GM19397 (cell line): ENCODE results near the gene OTUD4.
"Not testable (repeated sequence)": the region's sequence is repeated elsewhere in the genome, so short reads cannot be mapped to it uniquely, and the experiment has no call there.

Experiments used
- ATAC-seq: cut with Tn5 transposase; IDR thresholded peaks from one replicate; pipeline ENCODE4 v1.9.1; 2021; ENCODE audit warnings: mild to moderate bottlenecking, moderate library complexity; ENCODE audit not compliant: unreplicated experiment

Gene OTUD4

DNA sequence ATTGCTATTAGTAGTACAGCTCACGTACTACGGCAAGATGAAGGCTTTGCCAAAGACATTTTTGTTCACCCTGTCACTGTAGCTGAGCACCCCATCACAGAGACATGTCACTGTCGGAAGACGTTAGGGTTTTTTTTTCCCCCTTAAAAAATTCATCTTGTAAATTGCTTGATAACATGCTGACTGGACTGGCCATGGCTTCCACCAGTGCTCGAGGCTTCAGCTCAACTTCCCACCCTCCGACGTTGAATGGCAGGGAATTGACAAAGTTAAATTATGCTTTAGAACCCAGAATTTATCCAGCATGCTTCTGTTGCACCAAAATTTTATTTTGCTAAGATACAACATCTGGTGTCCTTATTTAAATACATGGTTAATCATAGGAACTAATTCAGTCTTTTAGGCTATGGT lies 707 bp upstream of the OTUD4 start:
- ATAC-seq = no peak

DNA sequence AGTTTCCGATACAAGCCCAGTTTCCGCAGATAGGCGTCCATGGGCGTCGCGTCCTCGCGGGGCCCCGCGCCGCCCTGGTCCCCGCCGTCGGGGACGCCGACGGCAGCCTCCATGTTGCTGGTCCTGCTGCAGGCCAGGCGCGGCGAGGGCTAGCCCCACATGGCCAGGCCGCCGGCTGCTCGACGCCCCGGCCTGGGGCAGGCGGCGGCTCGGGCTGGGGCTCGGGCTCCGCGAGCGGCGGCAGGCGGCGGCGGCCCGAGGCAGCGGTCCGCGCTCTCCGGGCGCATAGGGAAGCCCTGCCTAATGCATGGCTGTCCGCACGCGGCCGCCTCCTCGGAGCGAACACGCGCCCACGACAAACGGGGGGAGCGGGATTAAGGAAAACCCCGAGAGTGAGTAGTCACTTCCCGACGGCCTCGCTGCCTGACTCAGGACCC lies 510 bp downstream of the OTUD4 start:
- ATAC-seq = peak; percentile 31

DNA sequence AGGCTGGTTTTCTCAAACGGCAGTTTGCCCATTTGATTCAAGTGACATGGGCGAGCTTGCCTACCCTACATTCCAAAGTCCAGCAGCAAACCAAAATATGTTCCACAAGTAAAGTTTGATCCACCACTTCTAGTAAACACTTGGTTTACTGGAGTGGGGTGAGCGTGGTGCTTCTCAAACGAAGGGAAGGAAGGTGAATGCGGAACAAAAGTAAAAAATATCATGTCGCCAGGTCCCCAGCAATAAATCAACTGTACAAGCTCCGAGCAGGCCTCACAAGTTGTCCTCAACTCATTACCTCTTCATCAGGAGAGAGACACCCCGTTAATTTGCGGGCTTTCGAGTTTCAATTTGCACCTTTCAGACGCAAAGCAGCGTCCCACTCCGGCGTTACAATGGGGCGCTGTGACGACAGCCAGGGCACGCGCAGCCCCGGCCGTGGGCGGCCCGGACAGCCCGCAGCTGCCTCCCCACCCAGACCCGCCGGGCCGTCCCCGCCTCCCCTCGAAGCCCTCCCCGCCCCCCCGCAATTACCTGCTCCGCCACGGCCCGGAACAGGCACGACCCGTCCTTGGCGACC lies 1.0 kb downstream of the OTUD4 start:
- ATAC-seq = peak; percentile 44

DNA sequence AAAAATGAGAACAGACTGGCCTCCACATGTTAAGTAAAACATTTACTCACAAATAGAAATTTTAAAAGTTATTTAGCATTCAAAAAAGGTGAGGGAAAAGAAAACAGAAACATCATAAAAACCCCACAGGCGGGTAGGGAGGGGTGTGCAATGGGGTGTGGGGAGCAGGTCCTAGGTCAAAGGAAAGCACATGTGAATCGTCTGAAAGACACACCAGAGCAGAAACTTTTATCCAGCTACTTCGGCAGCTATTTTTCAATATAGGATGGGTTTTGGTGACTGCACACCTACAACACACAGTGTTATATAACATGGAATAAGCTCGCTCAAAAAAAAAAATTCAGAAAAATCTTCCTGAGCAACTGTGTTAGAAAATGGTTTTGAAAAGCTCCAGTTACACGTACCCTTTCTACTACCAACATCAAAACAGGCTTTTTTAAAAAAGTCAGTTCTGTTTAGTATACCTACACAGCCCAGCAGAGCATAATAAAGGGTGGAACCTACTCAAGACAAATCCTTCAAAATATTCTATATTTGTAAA lies 1.6 kb downstream of the OTUD4 start:
- no peak for ATAC-seq

DNA sequence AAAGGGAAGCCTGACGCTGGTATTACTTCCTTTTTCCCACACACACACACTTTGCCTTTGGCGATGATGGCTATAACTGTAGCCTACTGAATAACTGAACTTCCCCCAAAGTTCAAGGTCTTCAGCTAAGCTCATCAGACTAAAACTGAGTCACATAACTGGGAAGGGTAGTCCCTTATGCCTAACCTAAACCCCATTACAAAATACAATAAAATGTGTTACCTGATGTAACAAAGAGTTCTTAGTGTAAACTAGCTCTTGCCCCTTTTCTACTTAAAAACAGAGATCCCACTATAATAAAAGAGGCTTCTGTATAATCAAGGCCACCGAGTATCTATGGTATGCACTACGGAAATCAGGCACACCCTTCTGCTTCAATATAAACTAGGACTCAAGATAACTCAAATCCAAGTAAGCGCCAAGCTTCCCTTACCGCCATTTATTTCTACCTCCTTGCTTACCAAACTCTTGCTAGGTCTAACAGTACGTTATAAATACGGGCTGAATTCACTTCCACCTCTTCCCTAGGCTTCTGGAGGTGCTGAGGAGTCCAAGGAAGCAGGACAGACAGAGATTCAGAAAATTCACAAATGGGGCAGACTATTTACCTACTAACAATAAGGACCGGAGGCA lies 2.4 kb downstream of the OTUD4 start:
- no peak for ATAC-seq

DNA sequence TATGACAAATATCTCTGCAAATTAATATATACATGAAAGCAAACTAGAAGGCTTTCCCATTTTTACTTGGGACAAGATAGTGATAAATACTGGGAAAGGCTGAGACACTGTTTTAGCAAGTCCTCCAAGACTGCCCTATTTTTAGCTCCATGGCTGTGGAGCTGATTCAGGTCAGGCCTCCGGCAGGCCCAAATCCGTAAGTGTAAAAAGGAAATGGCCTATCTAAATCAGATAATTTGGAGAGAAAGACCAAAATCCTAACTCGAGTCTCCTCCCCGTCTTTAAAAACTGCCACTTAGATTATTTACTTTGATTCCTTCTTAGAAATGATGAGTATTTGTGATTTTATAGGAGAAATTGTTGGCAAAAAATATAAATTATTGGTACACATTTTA lies 2.9 kb downstream of the OTUD4 start:
- no peak for ATAC-seq

DNA sequence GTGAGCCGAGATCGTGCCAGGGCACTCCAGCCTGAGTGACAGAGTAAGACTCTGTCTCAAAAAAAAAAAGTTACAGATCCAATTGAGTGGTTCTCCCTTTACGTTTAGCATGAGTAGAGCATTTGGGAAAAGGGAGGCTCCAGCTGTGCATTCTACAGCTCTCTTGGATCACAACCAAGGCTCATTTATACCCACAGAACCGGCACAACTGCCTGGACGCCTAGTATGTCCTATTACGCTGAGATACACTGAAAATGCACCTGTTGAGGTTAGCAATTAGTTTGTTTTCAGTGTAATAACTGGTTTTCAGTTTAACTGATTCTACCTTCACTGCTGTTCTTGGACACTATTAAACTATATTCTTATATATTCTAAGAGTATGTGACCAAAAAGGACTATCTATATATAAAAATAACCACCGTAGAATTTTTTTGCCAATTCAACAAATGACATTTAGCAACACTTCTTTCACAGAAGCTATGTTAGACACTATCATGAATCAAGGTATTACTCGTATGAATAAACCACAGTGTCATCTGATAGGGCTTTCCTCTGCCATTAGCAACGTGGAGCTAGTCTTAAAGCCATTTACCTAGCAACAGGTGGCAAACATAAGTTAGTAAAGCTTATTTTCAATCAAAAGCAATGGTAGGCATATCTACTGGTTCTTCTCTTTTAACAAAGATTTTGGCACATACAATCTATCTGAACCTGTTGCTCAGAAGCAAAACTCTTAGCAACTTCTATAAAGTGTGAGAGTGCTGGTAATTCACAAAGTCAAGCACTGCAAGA lies 3.6 kb downstream of the OTUD4 start:
- no peak for ATAC-seq

DNA sequence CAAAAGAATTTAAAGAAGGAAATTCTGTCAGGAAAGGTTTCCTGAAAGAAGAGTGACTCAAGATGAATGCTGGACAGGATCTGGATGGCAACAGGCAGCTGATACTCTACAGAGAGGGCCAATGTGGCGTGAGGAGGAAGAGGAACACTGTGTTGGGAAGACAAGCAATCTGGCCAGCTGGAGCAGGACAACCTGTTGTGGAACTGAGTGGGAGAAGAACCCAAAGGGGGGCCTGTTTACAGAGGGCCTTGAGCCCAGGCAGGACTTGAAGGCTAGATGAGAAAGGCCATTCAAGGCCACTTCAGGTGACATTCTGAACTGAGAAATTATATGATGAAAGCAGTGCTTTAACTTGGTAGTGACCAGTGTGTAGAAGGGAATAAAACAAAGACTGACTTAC lies 8.5 kb downstream of the OTUD4 start:
- ATAC-seq = no peak

DNA sequence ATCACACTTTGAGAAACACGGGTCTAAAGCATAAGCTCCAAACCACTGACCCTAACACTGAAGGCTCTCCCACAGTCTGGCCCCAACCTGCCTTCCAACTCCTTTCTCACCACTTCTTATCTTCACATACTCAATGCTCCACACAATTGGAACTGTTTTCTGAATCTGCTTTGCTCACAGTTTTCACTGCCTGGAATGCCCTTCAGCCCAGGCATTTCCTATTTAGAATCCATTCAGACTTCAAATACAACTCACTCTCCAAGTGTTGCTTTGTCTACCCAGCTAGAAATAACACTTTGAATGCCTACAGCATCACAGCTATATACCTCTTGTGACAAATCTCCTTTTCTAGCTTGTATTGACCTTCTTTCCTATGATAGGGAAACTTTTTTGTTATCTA lies 10.2 kb downstream of the OTUD4 start:
- no peak for ATAC-seq

DNA sequence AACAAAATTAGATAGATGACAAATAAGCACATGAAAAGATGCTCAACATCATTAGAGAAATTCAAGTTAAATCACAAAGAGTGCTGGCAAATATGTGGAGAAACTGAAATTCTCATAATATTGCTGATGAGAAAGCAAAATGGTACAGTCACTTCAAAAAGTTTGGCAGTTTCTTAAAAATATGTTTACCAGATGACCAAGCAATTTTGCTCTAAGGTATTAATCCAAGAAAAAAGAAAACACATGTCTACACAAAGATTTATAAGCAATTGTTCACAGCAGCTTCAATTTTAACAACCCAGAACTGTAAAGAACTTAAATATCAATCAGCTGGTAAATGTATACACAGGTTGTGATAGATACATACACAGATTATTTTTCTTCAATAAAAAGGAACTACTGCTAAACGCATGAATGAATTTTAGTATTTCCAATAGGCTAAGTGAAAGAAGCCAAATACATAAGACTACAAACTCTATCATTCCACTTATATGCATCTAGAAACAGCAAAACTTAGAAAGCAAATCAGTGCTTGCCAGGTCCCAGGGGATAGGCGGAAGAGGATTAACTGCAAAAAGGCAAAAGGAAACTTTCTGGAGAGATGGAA lies 11.7 kb downstream of the OTUD4 start:
- ATAC-seq = no peak

DNA sequence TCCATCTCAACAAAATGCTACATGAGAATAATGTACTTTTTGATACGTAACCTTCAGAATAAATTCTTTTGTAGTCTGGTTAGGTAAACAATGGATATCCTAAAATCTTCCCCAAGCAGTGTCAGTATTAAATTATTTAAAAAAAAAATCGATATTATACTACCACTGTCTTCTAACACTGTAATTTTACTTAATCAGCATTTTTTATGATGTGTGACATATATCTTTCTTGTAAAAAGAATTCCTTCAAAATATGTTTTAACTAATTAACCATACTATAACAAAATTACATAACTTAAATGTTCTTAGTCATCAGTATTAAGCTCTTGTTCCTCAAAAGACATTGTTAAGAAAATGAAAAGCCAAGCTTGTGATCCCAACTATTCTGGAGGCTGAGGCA lies 12.5 kb downstream of the OTUD4 start:
- ATAC-seq = no peak

DNA sequence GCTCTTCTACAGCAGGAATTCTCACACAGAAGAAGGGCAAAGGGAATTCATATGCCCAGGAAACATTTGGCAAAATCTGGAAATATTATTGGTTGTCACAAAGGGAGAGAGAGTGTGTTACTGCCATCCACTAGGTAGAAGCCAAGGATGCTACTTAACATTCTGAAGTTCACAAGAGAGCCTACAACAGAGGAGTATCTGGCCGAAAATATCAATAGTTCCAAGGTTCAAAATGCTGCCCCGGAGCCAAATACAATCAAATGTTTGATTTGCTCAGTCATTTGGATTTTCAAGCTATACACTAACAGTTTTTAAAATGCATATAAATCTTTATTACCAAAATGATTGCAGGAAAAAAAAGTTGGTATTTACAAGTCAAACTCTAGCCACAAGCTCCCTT lies 18.8 kb downstream of the OTUD4 start:
- ATAC-seq = no peak

DNA sequence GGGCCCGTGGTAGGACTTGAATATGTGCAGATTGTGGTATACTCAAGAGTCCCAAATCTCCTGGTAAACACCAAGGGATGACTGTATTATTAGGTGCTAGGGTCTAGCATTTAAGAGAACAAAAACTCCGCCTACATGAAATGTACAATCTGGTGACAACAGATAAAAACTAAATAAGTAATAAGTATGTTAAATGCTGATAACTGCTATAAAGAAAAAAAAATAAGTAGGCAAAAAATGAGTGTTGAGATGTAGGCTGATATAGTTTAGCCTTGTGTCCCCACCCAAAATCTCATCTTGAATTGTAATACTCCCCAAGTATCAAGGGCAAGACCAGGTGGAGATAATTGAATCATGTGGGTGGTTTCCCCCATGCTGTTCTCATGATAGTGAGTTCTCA lies 23.4 kb downstream of the OTUD4 start:
- no peak for ATAC-seq

DNA sequence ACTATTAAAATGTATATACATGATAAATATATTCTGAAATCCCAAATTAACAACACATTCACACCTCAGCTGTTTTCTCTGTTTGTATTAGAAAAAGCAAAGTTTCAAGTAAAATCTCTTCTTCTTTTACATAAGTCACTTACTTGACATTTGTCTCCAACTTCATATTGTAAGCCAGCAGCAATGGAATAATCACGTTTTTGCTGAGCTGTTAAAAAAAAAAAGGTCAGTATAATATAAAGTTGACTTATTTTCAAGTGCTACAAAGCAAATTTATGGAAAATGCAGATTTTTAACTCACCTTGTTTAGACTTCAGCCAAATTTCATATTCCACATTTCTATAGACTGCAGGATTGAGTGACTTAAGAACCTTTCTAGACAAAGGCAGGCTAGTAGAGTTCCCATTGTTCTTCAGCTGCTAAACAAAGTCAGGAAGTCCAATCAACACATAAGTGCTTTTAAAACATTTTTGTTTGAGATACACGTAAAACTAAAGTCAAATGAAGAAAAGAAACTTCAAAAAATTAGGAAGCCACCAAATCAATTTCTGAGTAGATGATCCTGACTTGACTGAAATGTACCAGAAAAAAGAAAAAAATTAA lies 25.0 kb downstream of the OTUD4 start:
- ATAC-seq = no peak

DNA sequence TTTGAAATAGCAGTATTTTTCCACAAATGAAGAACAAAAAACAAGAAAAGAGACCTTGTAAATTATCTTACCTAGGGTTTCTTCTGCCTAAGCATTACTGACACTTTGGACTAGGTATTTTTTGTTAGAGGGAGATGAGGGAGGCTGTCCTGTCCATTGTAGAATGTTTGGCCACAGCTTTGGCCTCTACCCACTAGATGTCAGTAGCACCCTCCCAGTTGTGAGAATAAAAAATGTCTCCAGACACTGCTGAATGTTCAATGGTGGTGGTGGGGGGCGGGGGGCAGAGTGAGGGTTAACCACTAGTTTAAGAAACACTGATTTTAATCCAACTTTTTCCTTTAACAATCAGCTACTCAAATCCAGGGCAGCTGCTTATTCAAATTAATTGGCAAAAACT lies 25.8 kb downstream of the OTUD4 start:
- peak; percentile 73 for ATAC-seq

DNA sequence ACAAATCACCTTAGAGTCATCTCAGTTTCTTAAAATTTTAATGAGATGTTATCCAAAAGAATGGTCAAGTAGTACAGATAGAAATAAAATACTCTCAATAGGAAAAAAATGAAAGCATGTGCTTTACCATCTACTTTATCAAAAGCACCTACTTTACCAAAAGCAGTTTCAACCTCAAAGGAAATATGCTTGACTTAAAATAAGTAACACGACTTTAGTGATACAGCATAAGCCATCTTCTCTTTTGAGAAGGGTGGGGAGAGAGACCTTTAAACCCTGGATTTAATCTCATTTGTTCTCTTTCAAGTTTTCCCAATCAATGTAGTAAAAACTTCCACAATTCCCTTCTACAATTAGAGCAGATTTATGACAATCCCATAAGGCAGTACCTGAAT lies 26.5 kb downstream of the OTUD4 start:
- ATAC-seq = no peak

DNA sequence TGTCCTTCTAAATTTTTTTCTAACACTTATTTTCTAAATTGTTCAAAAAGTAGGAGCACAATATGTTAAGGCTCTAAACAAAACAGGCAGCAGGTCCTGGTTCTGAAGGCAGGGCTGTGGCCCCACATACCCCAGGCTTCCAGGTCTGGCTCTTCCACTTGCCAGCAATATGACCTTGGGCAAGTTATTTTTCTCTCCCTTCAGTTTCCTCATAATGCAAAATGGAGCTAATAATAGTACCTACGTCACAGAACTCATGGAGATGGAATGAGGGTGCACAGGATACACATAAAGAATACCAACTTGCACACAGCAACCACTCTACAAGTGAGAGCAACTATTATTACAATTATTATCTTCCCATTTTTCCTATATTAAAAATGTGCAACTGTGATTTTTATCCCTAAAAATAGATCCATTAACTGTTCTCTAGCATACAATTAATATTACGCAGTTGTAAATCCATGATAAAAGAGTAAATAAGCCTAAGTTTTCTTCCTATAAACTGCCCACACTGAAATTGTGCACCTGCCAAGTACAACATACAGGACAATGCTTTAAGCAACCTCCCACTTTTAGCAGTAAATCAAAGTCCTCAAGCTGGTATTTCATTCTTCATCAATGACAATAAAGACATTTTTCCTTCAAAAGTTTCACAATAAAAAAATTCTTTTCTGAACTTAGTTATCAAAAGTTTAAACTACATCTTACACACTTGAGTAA lies 27.0 kb downstream of the OTUD4 start:
- no peak for ATAC-seq

DNA sequence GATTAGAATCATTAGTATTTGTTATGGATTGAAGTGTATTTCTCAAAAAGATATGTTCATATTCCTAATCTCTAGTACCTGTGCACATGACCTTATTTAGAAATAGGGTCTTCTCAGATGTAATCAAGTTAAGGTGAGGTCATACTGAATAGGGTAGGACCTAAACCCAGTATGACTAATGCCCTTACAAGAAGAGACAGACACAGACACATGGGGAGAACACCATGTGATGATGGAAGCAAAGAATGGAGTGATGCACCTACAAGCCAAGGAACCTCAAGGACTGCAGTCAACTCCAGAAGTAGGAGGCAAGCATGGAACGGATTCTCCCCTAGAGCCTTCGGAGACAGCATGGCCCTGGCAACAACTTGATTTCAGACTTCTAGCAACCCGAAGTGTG lies 31.4 kb downstream of the OTUD4 start:
- ATAC-seq = no peak

DNA sequence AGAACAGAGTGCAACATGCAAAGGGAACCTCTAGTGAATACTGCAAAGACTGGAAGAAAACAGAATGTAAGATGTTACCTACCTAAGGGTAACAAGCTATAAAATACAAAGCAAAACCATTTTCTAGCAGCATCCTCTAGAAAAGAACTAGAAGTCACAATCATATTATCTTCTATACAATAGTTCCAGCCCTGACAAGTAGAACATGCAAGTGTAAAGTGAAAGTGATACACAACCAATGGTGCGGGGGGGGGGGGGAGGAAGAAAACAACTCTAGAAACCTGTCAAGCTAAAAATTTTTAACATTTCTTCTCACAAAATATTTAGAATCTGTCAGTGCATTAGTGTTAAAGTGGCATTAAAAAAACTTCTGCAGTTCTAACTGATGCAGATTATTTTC lies 44.2 kb downstream of the OTUD4 start:
- not testable (repeated sequence) for ATAC-seq

DNA sequence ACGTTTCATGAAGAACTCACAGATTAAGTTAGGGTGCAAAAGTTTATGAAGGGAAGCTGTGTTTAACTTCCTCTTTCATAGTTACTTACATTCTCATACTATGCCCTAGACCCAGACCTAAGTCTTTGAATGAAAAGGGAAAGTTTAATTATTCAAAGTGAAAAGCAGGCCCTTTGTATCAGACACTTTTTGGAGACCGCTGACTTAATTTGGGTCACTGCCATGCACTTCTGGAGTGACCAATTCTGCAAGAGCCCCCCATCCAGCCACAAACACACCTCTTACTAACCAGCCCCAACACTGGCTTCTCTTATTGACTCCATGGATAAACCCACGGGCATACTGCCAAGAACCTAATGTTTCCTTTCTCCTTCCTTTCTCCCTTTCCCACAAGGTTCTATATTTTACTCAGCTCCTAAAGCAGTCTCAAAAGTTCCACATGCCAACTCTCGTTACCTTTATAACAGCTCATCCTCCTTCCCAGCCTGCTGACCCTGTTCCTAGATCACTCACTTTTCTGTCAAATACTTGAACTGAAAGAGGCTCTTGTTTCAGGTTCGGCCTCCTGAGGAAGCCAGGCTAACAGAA lies 47.8 kb downstream of the OTUD4 start:
- ATAC-seq = peak; percentile 71
